ENCODE results near the gene DYNLT4. TPM values are rescaled to one million over a fixed set of nuclear protein-coding genes. Genes with fewer than 3 reads are reported as not detected.

The DYNLT4 gene
- total and polyA plus RNA-seq, 2 of the 13 experiments (the other 11 are each of a cell fraction or from before 2014, with no cell fraction given): 0.77 TPM; not detected in 1

DNA sequence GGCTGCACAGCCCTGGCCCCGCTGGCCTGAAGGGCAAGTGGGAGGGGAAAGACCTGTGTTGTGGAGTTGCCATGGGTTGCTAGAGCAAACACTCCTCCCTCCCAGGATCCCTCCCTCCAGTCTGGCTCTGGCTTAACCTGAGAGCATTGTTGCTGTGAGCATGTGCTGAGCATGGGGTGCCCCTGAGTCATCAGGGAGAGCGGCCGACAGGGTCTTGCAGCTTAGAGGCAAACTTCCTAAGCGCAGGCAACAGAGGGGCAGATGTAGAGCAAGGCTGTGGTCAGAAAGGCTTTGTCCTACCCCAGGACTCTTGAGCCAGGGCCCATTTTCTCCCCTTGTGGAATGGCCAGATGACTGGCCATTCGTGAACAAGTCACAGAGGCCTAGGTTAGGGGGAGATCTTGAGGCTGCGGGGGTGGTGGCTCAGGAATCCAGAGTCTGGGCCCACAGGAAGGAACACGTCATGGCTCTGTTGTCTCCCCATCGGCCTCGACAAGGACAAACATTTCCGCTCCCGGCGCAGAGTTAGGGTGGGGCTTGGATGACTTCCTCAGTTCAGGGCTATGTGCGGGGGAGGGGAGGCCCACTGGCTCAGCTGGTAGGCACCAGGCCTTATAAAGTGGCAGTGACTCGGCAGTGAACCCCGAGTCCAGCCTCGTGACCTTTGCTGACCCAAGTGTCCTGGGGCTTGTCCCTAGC, 362 bp upstream of the DYNLT4 start (continued):
- TF ChIP-seq ZNF570 (CRISPR knock-in tag; IDR thresholded peaks at IDR 0.05; ENCODE audit: borderline replicate concordance): no peak
- TF ChIP-seq PHB2 (IDR thresholded peaks at IDR 0.05; ENCODE audit: partially characterized antibody): no peak
- 0 out of 2 replicates have a peak, but pooled peaks have one; percentile 84 for TF ChIP-seq ZNF343 (CRISPR knock-in tag; IDR thresholded peaks at IDR 0.05)
- TF ChIP-seq MEIS1 (CRISPR knock-in tag; IDR thresholded peaks at IDR 0.05; ENCODE audit: borderline replicate concordance): 0 out of 2 replicates have a peak, but pooled peaks have one; percentile 24
- no peak for TF ChIP-seq ZNF296 (CRISPR knock-in tag; conservative IDR thresholded peaks at IDR 0.05)
- 0 out of 2 replicates have a peak, but pooled peaks have one; percentile 66 for TF ChIP-seq ZNF589 (CRISPR knock-in tag; conservative IDR thresholded peaks at IDR 0.05)
- TF ChIP-seq, protein P1, sequence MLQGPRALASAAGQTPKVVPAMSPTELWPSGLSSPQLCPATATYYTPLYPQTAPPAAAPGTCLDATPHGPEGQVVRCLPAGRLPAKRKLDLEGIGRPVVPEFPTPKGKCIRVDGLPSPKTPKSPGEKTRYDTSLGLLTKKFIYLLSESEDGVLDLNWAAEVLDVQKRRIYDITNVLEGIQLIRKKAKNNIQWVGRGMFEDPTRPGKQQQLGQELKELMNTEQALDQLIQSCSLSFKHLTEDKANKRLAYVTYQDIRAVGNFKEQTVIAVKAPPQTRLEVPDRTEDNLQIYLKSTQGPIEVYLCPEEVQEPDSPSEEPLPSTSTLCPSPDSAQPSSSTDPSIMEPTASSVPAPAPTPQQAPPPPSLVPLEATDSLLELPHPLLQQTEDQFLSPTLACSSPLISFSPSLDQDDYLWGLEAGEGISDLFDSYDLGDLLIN (CRISPR knock-in tag; IDR thresholded peaks at IDR 0.05; ENCODE audit: borderline replicate concordance): no peak
- no peak for TF ChIP-seq PRPF4 (IDR thresholded peaks at IDR 0.05; ENCODE audit: low read depth, low read length, poor library complexity, severe bottlenecking)
- TF ChIP-seq, protein P2, sequence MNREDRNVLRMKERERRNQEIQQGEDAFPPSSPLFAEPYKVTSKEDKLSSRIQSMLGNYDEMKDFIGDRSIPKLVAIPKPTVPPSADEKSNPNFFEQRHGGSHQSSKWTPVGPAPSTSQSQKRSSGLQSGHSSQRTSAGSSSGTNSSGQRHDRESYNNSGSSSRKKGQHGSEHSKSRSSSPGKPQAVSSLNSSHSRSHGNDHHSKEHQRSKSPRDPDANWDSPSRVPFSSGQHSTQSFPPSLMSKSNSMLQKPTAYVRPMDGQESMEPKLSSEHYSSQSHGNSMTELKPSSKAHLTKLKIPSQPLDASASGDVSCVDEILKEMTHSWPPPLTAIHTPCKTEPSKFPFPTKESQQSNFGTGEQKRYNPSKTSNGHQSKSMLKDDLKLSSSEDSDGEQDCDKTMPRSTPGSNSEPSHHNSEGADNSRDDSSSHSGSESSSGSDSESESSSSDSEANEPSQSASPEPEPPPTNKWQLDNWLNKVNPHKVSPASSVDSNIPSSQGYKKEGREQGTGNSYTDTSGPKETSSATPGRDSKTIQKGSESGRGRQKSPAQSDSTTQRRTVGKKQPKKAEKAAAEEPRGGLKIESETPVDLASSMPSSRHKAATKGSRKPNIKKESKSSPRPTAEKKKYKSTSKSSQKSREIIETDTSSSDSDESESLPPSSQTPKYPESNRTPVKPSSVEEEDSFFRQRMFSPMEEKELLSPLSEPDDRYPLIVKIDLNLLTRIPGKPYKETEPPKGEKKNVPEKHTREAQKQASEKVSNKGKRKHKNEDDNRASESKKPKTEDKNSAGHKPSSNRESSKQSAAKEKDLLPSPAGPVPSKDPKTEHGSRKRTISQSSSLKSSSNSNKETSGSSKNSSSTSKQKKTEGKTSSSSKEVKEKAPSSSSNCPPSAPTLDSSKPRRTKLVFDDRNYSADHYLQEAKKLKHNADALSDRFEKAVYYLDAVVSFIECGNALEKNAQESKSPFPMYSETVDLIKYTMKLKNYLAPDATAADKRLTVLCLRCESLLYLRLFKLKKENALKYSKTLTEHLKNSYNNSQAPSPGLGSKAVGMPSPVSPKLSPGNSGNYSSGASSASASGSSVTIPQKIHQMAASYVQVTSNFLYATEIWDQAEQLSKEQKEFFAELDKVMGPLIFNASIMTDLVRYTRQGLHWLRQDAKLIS (CRISPR knock-in tag; IDR thresholded peaks at IDR 0.05): no peak
- no peak for TF ChIP-seq IRX3 (CRISPR knock-in tag; IDR thresholded peaks at IDR 0.05; ENCODE audit: borderline replicate concordance, low read depth)
- 0 out of 2 replicates have a peak, but pooled peaks have one; percentile 32 for TF ChIP-seq RFXANK (CRISPR knock-in tag; IDR thresholded peaks at IDR 0.05)
- no peak for TF ChIP-seq ONECUT2 (CRISPR knock-in tag; IDR thresholded peaks at IDR 0.05)
- TF ChIP-seq NR2F1 (CRISPR knock-in tag; IDR thresholded peaks at IDR 0.05): peak; percentile 20 to 69; a peak in 3 of 4 replicates
- TF ChIP-seq ZNF577 (CRISPR knock-in tag; IDR thresholded peaks at IDR 0.05; ENCODE audit: borderline replicate concordance, low read depth): no peak
- TF ChIP-seq, protein P3, sequence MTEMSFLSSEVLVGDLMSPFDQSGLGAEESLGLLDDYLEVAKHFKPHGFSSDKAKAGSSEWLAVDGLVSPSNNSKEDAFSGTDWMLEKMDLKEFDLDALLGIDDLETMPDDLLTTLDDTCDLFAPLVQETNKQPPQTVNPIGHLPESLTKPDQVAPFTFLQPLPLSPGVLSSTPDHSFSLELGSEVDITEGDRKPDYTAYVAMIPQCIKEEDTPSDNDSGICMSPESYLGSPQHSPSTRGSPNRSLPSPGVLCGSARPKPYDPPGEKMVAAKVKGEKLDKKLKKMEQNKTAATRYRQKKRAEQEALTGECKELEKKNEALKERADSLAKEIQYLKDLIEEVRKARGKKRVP (CRISPR knock-in tag; IDR thresholded peaks at IDR 0.05): peak in 1 of 2 experiments; percentile 86; a peak in 2 of 4 replicates
- TF ChIP-seq, protein P4, sequence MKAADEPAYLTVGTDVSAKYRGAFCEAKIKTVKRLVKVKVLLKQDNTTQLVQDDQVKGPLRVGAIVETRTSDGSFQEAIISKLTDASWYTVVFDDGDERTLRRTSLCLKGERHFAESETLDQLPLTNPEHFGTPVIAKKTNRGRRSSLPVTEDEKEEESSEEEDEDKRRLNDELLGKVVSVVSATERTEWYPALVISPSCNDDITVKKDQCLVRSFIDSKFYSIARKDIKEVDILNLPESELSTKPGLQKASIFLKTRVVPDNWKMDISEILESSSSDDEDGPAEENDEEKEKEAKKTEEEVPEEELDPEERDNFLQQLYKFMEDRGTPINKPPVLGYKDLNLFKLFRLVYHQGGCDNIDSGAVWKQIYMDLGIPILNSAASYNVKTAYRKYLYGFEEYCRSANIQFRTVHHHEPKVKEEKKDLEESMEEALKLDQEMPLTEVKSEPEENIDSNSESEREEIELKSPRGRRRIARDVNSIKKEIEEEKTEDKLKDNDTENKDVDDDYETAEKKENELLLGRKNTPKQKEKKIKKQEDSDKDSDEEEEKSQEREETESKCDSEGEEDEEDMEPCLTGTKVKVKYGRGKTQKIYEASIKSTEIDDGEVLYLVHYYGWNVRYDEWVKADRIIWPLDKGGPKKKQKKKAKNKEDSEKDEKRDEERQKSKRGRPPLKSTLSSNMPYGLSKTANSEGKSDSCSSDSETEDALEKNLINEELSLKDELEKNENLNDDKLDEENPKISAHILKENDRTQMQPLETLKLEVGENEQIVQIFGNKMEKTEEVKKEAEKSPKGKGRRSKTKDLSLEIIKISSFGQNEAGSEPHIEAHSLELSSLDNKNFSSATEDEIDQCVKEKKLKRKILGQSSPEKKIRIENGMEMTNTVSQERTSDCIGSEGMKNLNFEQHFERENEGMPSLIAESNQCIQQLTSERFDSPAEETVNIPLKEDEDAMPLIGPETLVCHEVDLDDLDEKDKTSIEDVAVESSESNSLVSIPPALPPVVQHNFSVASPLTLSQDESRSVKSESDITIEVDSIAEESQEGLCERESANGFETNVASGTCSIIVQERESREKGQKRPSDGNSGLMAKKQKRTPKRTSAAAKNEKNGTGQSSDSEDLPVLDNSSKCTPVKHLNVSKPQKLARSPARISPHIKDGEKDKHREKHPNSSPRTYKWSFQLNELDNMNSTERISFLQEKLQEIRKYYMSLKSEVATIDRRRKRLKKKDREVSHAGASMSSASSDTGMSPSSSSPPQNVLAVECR (CRISPR knock-in tag; IDR thresholded peaks at IDR 0.05; ENCODE audit: borderline replicate concordance): peak; percentile 86; the same call in 1 of the 2 replicates
- peak; percentile 84 for TF ChIP-seq ZMAT3 (CRISPR knock-in tag; conservative IDR thresholded peaks at IDR 0.05)
- TF ChIP-seq ZKSCAN5 (CRISPR knock-in tag; IDR thresholded peaks at IDR 0.05): no peak
